Neural cell (in vitro differentiated cells): ENCODE results near the gene FBP2. TPM values are rescaled to one million over a fixed set of nuclear protein-coding genes. Genes with fewer than 3 reads are reported as not detected.

Experiments used
- H2AFZ ChIP-seq: fragments of 200-600, 300-800 bp; sonication (generic), shearing (Covaris generic); 2 replicates; pipeline ENCODE4 v1.6.0; 2014; ENCODE audit warnings: low read depth, mild to moderate bottlenecking, antibody characterized with exemption, low read length, moderate library complexity
- H3F3A ChIP-seq: fragments of 200-600 bp; shearing (Covaris generic); 2 replicates; pipeline ENCODE4 v1.6.1; 2016; ENCODE audit warnings: mild to moderate bottlenecking, moderate library complexity, mixed read lengths, antibody characterized with exemption, low read length; ENCODE audit not compliant: insufficient read depth, poor library complexity, severe bottlenecking
- H3K27ac ChIP-seq: fragments of 200-600, 300-800 bp; sonication (generic), shearing (Covaris generic); 2 replicates; pipeline ENCODE4 v1.5.1; 2014; ENCODE audit warnings: mild to moderate bottlenecking, low read length, moderate library complexity
- H3K27me3 ChIP-seq: fragments of 300-800, 200-600 bp; sonication (generic), shearing (Covaris generic); 2 replicates; pipeline ENCODE4 v1.6.0; 2014; ENCODE audit warnings: mild to moderate bottlenecking, low read depth, low read length, moderate library complexity; ENCODE audit not compliant: insufficient read depth
- H3K36me3 ChIP-seq: fragments of 300-800, 200-600 bp; sonication (generic), shearing (Covaris generic); 2 replicates; pipeline ENCODE4 v1.5.1; 2014; ENCODE audit warnings: mild to moderate bottlenecking, antibody characterized with exemption, low read length, moderate library complexity; ENCODE audit not compliant: insufficient read depth
- H3K4me2 ChIP-seq: fragments of 300-800, 200-600 bp; sonication (generic), shearing (Covaris generic); 2 replicates; pipeline ENCODE4 v1.6.0; 2014; ENCODE audit warnings: mild to moderate bottlenecking, low read length
- H3K4me3 ChIP-seq: fragments of 300-800, 200-600 bp; sonication (generic), shearing (Covaris generic); 2 replicates; pipeline ENCODE4 v1.5.1; 2014; ENCODE audit warnings: mild to moderate bottlenecking, low read length, moderate library complexity
- H3K79me2 ChIP-seq: fragments of 200-600 bp; shearing (Covaris generic); replicated peaks from 2 replicates; pipeline ENCODE4 v1.6.0; 2014; ENCODE audit warnings: mild to moderate bottlenecking, low read length, moderate library complexity; ENCODE audit not compliant: insufficient read depth
- H3K9ac ChIP-seq: fragments of 300-800, 200-600 bp; sonication (generic), shearing (Covaris generic); 2 replicates; pipeline ENCODE4 v1.6.1; 2016; ENCODE audit warnings: mild to moderate bottlenecking, low read length, mixed read lengths
- H3K9me2 ChIP-seq: fragments of 200-600 bp; shearing (Covaris generic); 2 replicates; pipeline ENCODE4 v1.6.1; 2016; ENCODE audit warnings: mild to moderate bottlenecking, low read length, mixed read lengths; ENCODE audit not compliant: insufficient read depth
- H3K9me3 ChIP-seq: fragments of 200-600, 300-800 bp; sonication (generic), shearing (Covaris generic); 2 replicates; pipeline ENCODE4 v1.6.1; 2016; ENCODE audit warnings: mild to moderate bottlenecking, mixed run types, low read length, moderate library complexity, mixed read lengths
- H4K20me1 ChIP-seq: fragments of 200-600 bp; shearing (Covaris generic); 2 replicates; pipeline ENCODE4 v1.6.1; 2016; ENCODE audit warnings: mild to moderate bottlenecking, mixed run types; ENCODE audit not compliant: insufficient read depth
- EP300 ChIP-seq: fragments of 450-650 bp; conservative IDR thresholded peaks from 2 replicates; pipeline ENCODE4 v1.6.1; 2014; ENCODE audit warnings: antibody characterized with exemption, mild to moderate bottlenecking, moderate library complexity; ENCODE audit not compliant: poor library complexity, severe bottlenecking
- EZH2 ChIP-seq: fragments of 200-600, 300-800 bp; shearing (Covaris generic), sonication (generic); IDR thresholded peaks from 2 replicates; pipeline ENCODE4 v1.6.1; 2014; ENCODE audit warnings: antibody characterized with exemption, low read length, borderline replicate concordance, mild to moderate bottlenecking; ENCODE audit not compliant: insufficient read depth, poor library complexity, severe bottlenecking
- MXI1 ChIP-seq: fragments of 450-650 bp; conservative IDR thresholded peaks from 2 replicates; pipeline ENCODE4 v1.6.1; 2014; ENCODE audit warnings: antibody characterized with exemption, mild to moderate bottlenecking; ENCODE audit not compliant: poor library complexity, severe bottlenecking
- POLR2AphosphoS5 ChIP-seq: IDR thresholded peaks from 2 replicates; pipeline ENCODE4 v1.6.1; 2012
- RAD21 ChIP-seq: fragments of 450-650 bp; conservative IDR thresholded peaks from 2 replicates; pipeline ENCODE4 v1.6.1; 2014; ENCODE audit warnings: antibody characterized with exemption, mild to moderate bottlenecking, moderate library complexity
- SMC3 ChIP-seq: fragments of 450-650 bp; conservative IDR thresholded peaks from 2 replicates; pipeline ENCODE4 v1.6.1; 2014; ENCODE audit warnings: antibody characterized with exemption, mild to moderate bottlenecking, moderate library complexity; ENCODE audit not compliant: poor library complexity
- TAF1 ChIP-seq: IDR thresholded peaks from 2 replicates; pipeline ENCODE4 v1.6.1; 2012; ENCODE audit warnings: low read depth
- polyA plus RNA-seq: library from polyadenylated mRNA; depleted of rRNA; stranded (reverse); fragments of >200 nt; gene quantifications from 2 replicates; pipeline ENCODE4 v1.2.3, GENCODE V29; 2014
- TF ChIP-seq, protein P1 (sequence below): IDR thresholded peaks from 2 replicates; pipeline ENCODE4 v1.6.1; 2012; ENCODE audit warnings: borderline replicate concordance
- TF ChIP-seq, protein P2 (sequence below): fragments of 450-650 bp; IDR thresholded peaks from 2 replicates; pipeline ENCODE4 v1.5.1; 2014; ENCODE audit warnings: antibody characterized with exemption, mild to moderate bottlenecking, moderate library complexity; ENCODE audit not compliant: poor library complexity, severe bottlenecking

The FBP2 gene
- polyA plus RNA-seq, 1 donor from 2014 or later: not detected

DNA sequence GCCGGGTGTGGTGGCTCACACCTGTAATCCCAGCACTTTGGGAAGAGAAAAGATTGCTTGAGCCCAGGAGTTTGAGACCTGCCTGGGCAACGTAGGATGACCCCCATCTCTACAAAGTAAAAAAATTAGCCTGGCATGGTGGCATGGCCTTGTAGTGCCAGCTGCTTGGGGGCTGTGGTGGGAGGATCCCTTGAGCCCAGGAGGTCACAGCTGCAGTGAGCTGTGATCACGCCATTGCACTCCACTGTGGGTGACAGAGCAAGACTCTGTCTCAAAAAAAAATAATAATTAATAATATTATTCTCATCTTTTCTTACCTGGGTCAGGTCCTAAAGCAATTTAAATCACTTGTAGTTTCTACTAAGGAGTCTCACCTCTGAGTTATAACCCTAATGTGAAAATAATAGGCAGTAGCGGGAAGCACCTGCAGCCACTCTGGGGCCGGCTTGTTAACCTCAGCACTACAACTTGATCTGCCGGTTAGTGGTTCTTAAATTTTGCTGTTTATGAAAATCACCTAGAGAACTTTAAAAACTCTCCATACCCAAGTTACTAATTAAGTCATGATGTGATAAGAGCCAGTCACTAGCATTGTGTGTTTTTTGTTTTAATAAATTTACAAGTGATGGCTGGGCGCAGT is 68.1 kb downstream of the FBP2 start:
- H3K27ac ChIP-seq: no peak overlapping the region
- no peaks in the 10 kb centered on the region for H4K20me1 ChIP-seq
- H2AFZ ChIP-seq: no peak overlapping the region
- no peaks in the 10 kb centered on the region for H3K36me3 ChIP-seq
- no peaks in the 10 kb centered on the region for H3K9me2 ChIP-seq
- H3K4me2 ChIP-seq: no peak overlapping the region
- no peaks in the 10 kb centered on the region for H3K79me2 ChIP-seq
- TF ChIP-seq, protein P1, sequence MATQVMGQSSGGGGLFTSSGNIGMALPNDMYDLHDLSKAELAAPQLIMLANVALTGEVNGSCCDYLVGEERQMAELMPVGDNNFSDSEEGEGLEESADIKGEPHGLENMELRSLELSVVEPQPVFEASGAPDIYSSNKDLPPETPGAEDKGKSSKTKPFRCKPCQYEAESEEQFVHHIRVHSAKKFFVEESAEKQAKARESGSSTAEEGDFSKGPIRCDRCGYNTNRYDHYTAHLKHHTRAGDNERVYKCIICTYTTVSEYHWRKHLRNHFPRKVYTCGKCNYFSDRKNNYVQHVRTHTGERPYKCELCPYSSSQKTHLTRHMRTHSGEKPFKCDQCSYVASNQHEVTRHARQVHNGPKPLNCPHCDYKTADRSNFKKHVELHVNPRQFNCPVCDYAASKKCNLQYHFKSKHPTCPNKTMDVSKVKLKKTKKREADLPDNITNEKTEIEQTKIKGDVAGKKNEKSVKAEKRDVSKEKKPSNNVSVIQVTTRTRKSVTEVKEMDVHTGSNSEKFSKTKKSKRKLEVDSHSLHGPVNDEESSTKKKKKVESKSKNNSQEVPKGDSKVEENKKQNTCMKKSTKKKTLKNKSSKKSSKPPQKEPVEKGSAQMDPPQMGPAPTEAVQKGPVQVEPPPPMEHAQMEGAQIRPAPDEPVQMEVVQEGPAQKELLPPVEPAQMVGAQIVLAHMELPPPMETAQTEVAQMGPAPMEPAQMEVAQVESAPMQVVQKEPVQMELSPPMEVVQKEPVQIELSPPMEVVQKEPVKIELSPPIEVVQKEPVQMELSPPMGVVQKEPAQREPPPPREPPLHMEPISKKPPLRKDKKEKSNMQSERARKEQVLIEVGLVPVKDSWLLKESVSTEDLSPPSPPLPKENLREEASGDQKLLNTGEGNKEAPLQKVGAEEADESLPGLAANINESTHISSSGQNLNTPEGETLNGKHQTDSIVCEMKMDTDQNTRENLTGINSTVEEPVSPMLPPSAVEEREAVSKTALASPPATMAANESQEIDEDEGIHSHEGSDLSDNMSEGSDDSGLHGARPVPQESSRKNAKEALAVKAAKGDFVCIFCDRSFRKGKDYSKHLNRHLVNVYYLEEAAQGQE: no peak
- TF ChIP-seq POLR2AphosphoS5: no peak
- no peak for TF ChIP-seq SMC3
- no peak for TF ChIP-seq MXI1
- no peak for TF ChIP-seq RAD21
- no peak for TF ChIP-seq TAF1
- no peak for TF ChIP-seq EP300
- no peak for TF ChIP-seq EZH2
- TF ChIP-seq, protein P2, sequence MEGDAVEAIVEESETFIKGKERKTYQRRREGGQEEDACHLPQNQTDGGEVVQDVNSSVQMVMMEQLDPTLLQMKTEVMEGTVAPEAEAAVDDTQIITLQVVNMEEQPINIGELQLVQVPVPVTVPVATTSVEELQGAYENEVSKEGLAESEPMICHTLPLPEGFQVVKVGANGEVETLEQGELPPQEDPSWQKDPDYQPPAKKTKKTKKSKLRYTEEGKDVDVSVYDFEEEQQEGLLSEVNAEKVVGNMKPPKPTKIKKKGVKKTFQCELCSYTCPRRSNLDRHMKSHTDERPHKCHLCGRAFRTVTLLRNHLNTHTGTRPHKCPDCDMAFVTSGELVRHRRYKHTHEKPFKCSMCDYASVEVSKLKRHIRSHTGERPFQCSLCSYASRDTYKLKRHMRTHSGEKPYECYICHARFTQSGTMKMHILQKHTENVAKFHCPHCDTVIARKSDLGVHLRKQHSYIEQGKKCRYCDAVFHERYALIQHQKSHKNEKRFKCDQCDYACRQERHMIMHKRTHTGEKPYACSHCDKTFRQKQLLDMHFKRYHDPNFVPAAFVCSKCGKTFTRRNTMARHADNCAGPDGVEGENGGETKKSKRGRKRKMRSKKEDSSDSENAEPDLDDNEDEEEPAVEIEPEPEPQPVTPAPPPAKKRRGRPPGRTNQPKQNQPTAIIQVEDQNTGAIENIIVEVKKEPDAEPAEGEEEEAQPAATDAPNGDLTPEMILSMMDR: no peak
- no peaks in the 10 kb centered on the region for H3F3A ChIP-seq
- no peak overlapping the region for H3K9ac ChIP-seq
- H3K27me3 ChIP-seq: no peaks in the 10 kb centered on the region
- no peak overlapping the region for H3K4me3 ChIP-seq
- H3K9me3 ChIP-seq: no peaks in the 10 kb centered on the region

DNA sequence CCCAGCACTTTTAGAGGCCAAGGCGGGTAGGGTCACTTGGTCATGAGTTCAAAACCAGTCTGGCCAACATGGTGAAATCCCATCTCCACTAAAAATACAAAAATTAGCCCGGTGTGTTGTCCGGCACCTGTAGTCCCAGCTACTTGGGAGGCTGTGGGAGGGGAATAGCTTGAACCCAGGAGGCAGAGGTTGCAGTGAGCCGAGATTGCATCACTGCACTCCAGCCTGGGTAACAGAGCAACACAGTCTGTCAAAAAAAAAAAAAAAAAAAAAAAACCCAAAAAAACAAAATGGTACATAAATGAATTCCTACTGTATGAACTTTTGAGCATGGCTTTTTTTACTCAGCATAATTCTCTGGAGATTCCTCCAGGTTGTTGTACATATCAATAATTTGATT is 76.4 kb downstream of the FBP2 start:
- Histone ChIP-seq H3K27ac (no peak overlapping the region), H3K9me3 (no peaks in the 10 kb centered on the region), H3F3A (no peaks in the 10 kb centered on the region), H3K79me2 (no peaks in the 10 kb centered on the region), H3K9ac (no peak overlapping the region), H2AFZ (no peak overlapping the region), H3K36me3 (no peaks in the 10 kb centered on the region), H3K4me3 (no peak overlapping the region), H4K20me1 (no peaks in the 10 kb centered on the region), H3K27me3 (no peaks in the 10 kb centered on the region), H3K4me2 (no peak overlapping the region), H3K9me2 (no peaks in the 10 kb centered on the region)
- TF ChIP-seq TAF1 (no peak), POLR2AphosphoS5 (no peak), EZH2 (no peak), RAD21 (no peak), EP300 (no peak), SMC3 (no peak), MXI1 (no peak)
- TF ChIP-seq, protein P1: no peak
- TF ChIP-seq, protein P2: no peak
